GM21825 (cell line): ENCODE measurements around the gene TEX19.

ENCODE experiments used
- ATAC-seq: cut with Tn5 transposase; IDR thresholded peaks from one replicate; pipeline ENCODE4 v1.9.1; 2021; ENCODE audit warnings: mild to moderate bottlenecking, moderate library complexity; ENCODE audit not compliant: unreplicated experiment

Gene TEX19, protein sequence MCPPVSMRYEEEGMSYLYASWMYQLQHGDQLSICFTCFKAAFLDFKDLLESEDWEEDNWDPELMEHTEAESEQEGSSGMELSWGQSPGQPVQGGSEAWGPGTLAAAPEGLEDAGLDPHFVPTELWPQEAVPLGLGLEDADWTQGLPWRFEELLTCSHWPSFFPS

DNA sequence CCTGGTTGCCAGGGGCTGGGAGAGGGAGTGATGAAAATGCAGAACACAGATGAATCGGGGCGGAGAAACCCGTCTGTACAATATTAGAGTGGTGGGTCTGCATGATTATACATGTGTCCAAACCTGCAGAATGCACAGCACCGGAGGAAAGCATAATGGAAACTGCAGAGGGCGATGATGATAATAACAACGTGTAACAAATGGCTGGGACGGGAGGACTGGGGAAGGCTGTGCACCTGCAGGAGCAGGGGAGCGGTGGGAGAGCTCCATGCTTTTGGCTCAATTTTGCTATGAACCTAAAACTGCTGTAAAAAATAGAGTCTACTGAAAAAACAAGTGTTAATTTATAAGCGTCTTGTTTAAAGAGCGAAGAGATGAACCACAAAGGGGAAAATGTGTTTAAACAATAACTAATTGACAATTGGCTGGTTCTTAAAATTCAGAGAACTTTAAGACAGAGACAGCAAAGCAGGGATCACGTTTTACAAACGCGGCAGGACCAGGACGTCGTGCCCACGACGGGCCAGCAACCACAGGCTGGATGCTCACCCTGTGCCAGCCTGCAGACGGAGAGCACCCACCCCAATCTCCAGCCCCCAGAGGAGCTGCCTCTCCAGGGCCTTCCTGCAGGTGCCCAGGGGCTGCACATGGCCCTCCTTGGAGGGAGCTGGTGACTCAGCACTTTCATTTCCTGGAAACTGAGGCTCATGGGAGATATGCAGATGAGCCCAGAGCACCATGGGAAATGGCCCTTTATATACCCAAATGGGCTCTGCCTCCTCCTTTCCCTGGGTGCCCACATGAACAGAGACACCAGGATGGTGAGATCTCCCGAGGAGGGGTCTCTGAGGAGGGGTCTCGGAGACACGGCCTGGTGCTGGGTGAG is at the start of gene TEX19:
TEX19 (plus strand) TSS at position 783 of the 886 bp plus-strand sequence. CDS start 2,904 bp downstream, outside the sequence.
- no peak for ATAC-seq

DNA sequence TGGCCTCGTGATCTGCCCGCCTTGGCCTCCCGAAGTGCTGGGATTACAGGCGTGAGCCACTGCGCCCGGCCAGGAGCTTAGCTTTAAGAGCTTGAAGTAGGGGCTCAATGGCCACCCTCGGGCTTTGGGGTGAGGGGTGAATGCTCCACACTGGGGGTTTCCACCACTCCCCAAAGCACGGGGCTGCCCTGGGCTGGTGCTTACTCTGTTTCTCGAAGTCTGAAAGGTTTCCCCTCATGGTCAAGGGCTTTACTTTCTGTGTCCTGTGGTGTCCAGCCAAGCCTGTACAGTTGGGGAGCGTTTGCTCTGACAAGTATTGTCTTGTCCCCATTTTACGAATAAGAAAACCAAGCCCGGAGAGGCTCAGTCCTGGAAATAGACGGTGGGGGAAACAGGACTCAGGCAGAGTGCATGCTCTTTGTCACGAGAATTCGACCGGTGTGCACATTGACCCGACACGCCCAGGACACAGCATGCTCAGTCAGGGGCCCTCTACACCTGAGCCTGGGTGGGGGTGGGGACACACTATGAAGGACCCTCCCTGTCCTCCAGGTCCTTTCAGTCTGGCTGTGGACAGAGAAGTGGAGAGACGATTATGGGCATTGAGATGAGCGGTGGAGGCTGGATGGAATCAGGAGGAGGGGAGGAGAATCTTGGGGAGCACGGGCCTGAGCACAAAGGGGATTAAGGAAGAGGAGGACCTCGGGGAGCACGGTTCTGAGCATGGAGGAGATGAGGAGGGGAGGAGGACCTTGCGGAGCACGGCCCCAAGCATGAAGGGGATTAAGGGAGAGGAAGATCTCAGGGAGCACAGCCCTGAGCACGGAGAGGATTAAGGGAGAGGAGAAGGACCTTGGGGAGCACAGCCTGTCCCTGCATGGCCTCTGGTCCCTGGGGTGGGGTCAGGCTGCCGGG is 49.1 kb upstream of the TEX19 start:
- ATAC-seq, result no peak

DNA sequence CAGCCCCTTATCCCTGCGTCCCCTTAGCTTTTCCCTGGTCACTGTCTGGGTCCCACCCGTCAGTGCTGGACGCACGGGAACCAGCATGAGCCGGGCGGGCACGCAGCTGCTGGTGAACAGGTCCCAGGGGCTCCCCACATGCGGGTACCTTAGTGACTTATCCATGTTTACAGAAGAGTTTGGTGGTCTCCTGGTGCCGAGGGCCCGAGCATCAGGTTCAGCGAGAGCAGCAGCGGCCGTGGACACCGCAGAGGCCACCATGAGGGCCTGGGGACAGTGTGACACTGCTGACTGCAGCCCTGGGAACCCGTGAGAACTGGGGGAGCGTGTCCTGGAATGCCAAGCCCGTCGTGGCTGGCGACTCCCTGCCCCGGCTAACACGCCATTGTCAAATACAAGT is 48.2 kb upstream of the TEX19 start:
- no peak for ATAC-seq

DNA sequence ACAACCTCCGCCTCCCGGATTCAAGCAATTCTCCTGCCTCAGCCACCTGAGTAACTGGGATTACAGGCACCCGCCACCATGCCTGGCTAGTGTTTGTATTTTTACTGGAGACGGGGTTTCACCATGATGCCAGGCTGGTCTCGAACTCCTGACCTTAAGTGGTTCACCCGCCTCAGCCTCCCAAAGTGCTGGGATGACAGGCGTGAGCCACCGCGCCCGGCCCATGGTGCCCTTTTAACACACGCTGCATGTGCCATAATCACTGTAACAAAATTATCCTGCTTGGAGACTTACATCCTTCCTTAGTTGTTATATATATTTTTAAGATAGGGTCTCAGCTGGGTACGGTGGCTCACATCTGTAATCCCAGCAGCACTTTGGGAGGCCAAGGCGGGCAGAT is 47.1 kb upstream of the TEX19 start:
- ATAC-seq, result no peak

DNA sequence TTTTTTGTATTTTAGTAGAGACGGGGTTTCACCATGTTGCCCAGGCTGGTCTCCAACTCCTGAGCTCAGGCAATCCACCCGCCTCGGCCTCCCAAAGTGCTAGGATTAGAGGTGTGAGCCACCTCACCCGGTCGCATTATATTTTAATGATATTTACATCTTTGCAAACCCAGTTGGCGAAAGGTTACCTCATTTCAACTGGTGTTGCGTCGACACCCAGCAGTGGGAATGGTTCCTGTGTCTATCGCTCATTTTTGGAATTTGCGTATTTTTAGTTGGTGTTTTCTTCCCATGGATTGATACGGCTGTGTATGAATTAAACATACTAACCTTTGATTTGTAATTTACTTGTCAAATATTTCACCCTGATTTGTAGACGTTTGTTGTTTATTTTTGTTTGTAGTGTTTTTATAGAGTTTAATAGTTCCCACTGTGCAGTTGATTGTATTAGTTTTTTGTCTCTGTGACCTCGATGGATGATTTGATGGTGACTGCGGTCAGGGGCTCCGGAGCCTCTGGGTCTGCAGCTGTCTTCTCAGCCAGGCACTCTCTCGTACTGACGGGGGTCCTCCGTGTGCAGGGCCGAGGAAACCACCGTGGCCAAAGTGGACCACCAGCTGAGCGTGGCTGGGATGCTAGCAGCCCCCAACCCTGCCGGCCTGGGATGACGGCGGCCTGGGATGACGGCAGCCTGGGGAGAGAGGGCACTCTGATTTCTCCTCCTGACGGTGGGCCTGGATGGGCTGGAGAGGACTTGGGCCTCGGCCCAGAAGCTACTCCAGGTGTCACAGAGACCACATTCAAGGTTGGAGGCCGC is 45.6 kb upstream of the TEX19 start:
- ATAC-seq, result no peak

DNA sequence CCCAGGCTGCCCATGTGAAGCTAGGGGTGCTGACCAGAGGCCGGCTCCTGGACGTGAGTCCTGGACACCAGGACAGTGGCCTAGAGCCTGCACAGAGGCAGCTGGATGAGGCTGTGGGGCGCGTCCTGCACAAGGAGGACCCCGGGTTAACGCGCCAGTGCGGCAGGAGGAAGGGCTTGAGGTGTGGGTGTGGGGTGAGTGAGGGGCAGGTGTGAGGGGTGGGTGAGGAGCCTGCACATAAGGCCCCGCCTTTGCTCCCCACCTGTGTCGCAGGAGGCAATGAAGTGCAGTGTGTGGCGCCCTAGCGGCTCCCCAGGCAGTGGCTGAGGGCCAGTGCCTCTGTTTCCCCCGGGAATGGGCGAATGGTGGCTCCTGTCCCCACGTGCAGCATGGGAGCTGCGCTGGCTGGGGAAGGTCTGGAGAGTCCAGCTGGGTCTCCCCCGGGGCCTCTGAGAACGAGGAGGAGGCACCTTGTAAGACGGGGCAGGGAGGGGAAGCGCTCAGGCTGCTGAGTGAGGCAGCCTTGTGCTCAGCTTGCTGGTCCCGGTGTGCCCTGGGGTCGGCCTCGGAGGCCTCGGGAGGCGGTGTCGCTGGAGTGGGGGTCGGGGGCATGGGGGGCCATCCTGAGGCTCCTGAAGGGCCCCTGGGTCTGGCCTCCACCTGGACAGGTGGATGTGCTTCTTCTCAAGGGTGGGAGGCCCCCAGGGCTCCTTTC is 44.9 kb upstream of the TEX19 start:
- ATAC-seq, result no peak

DNA sequence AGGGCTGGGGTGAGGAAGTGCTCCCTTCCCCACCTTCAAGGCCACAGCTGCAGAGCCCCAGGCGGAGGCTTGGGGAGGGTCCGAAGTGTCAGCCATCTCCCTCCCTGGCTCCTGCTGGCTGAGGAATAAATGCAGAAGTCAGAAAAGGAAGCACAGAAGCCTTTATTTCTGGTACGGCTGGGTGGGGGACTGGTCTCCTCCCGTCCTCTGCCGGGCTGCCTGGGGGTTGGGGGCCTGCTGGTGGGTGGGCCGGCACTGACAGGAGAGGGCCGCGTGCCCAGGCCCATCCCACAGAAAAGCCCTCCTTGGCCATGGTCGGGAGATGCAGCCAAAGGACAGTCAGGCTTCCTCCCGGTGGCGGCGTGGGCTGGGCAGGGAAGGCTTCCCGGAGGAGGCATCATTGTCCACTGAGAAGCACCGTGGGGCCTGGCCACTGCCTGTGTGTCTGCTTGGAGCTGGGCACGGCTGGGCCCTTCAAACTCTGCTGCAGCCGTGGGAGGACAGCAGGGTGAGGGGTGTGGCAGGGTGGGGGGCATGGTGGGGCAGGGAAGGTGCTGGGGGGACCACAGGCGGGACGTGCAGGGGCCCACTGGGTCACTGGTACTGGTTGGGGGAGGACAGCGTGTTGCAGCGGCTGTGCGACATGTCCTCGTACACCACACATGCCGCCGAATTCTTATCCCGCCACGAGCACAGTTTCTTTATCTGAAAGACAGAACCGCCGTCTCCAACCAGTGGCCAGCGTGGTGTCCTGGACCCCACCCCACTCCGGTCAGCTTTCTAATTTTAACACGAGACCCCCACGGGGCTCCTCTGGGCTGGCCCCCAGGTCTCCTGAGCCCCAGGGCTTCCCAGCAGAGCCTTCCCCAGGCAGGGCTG is 44.1 kb upstream of the TEX19 start:
- ATAC-seq, result no peak

DNA sequence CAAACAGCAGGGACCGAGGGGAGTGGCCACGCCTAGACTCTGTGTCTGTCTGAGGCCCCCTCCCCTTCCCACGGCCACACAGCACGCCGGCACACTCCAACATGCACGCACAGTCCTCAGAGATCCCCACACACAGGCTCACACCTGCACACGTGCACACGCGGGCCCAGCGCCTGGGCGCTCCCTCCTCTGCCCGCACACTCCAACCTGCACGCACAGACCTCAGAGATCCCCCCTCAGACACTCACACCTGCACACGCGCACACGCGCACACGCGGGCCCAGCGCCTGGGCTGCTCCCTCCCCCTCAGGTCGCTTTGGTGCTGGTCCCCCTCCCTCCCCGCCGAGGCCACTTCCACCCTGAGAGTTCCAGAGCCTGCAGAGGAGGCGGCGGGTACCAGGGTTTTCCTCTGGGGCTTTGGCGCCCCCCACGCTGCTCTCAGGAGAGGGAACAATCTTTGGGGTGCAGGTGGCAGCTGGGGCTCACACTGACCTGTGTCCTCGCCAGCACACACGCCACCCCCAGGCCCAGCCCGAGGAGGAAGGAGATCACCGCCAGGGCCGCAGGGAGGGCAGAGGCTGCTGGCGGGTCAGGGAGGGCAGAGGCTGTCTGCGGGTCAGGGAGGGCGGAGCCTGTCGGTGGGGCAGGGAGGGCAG is 43.2 kb upstream of the TEX19 start:
- ATAC-seq, result no peak

DNA sequence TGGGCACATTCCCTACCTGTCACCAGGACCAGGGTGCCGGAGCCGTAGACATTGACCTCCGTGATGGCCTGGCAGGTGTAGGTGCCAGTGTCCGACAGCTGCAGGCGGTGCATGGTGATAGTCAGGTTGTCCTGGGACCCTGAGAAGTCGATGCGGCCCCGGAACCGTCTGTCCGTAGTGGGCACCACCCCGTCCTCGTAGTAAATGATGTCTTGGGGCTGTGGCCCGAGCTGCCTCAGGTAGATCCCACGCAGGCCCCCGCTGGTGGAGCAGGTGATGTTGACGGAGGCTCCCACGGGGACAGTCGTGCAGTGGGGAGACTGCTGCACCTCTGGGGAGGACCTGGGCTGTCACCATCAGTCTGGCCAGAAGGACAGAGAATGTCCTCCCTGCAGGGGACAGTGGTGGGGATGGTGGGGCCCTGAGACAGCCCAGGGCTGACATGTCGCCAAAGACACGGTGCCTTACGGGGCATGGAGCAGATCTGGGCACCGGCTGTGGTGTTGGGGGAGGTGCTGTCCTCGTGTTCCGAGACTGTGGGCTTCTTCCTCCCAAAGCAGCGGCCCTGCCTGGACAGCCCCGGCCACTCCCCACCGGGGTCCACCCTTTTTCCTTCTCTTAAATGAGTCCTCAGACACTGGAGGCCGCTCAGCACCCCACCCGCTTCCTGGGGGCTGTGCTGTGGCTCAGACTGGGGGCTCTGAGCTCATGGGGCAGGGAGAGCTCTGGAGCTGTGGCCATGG is 42.2 kb upstream of the TEX19 start:
- ATAC-seq, result no peak

DNA sequence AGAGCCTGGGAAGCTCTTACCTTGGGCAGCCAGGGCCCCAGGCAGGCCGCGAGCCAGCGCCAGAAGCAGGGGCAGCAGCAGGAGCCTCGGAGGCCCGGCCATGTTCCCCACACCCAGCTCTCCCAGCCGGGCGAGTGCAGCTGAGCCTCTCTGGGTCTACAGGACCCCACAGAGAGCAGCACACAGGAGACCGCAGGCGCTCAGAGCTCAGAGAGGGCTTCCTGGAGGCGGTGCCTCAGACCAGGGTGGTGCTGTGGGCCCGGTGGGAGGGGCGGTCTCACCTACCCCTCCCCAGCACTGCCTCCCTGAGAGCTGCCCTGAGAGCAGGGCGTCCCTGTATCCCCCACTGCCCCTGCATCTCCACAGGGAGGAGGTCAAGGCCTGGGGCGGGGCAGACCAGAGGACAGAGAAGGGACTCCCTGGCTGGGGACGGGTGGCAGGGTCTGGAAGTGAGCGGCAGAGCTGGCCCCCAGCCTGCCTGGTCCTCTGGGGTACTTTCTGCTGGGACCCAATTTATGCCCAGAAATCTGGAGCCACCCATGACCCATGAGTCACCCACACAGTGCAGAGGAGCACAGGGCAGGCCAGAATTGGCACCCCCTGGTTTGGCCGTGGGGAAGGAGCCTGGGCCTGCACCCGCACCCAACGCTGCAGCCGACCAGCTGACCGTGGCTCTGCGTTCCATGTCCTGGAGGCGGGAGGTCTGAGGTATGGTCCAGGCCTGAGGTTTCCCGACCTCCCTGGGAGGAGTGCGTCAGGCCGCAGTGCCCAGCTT is 41.5 kb upstream of the TEX19 start, which contains the start of gene CD7:
CD7 (minus strand) TSS at position 215 of the 775 bp plus-strand sequence; CDS start at position 102, 113 bp downstream.
- ATAC-seq, result no peak

DNA sequence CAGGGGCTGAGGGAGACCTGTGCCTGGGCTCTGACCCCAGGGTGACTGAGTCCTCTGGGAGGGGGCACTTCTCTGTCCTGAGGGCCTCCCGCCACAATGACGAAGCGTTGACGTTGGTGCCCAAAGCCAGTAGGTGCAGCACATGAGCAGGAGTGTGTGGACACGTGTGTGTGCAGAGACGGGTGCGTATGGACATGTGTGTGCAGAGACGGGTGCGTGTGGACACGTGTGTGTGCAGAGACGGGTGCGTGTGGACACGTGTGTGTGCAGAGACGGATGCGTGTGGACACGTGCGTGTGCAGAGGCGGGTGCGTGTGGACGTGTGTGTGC is 40.9 kb upstream of the TEX19 start:
- no peak for ATAC-seq

DNA sequence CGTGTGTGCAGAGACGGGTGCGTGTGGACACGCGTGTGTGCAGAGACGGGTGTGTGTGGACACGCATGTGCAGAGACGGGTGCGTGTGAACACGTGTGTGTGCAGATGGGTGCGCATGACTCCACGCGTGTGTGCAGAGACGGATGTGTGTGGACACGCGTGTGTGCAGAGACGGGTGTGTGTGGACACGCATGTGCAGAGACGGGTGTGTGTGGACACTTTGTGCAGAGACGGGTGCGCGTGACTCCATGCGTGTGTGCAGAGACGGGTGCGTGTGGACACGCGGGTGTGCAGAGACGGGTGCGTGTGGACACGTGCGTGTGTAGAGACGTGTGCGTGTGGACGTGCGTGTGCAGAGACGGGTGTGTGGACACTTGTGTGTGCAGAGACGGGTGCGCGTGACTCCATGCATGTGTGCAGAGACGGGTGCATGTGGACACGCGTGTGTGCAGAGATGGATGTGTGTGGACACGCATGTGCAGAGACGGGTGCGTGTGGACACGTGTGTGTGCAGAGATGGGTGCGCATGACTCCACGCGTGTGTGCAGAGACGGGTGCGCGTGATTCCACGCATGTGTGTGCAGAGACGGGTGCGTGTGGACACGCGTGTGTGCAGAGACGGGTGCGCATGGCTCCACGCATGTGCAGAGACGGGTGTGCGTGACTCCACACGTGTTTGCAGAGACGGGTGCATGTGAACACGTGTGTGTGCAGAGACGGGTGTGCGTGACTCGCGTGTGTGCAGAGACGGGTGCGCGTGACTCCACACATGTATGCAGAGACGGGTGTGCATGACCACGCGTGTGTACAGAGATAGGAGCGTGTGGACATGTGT is 40.1 kb upstream of the TEX19 start:
- no peak for ATAC-seq

DNA sequence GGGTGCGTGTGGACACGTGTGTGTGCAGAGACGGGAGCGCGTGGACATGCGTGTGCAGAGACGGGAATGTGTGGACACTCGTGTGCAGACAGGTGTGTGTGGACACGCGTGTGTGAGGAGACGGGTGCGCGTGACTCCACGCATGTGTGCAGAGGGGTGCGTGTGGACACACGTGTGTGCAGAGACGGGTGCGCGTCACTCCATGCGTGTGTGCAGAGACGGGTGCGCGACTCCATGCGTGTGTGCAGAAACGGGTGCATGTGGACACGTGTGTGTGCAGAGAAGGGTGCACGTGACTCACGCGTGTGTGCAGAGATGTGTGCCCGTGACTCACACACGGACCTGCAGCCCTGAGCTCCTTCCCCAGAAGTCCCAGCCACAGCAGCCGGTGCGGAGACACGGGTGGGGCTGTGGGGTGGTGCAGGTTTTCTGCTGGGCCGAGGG is 39.4 kb upstream of the TEX19 start:
- no peak for ATAC-seq

DNA sequence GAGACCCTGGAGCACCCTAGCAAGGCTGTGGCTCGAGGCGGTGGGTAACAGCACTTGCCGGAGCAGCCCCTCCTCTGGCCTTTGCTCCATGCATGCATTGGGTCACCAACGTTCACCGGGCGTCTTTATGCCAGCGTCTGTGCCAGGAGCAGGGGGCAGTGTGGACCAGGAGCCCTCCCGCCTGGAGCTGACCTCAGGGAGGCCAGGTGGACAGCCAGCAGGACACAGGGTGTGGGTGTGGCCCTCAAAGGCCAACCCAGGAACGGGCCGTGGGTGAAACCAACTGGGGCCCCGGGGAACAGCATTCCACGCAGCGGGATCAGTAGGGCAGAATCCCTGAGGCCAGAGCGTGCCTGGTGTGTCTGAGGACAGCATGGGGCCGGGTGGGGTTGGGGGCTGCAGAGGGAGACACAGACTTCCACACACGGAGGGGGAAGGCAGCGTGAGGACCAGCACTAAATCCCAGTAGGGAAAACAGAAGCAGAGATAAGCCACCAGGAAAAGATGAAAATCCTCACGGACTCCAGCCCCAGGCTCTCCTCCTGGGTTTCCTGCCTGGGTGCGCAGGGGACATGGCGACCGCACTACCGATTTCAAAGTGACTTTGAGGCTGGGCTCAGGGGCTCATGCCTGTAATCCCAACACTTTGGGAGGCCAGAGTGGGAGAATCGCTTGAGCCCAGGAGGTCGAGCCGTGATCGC is 38.8 kb upstream of the TEX19 start:
- ATAC-seq, result no peak
